ENCODE measurements around the gene CCNY.

The CCNY gene

GRCh38 chr10:35575640-35576039 lies 239.3 kb downstream of the CCNY start:
- DNase-seq (ENCODE audit: low read depth): no peak
- H3K4me3 ChIP-seq (ENCODE audit: low read depth, low read length): no peak overlapping the region
- in situ Hi-C loops (cut with HindIII; ENCODE audit: low sequenced_read_pairs): no loop called here
- no peak for TF ChIP-seq CTCF (IDR thresholded peaks at IDR 0.05; ENCODE audit: low read depth, low read length, missing control alignments)

GRCh38 chr10:35576730-35577129 lies 240.4 kb downstream of the CCNY start:
- DNase-seq (ENCODE audit: low read depth): no peak
- in situ Hi-C loops (cut with HindIII; ENCODE audit: low sequenced_read_pairs): no loop called here
- H3K4me3 ChIP-seq (ENCODE audit: low read depth, low read length): no peak overlapping the region
- no peak for TF ChIP-seq CTCF (IDR thresholded peaks at IDR 0.05; ENCODE audit: low read depth, low read length, missing control alignments)

GRCh38 chr10:35577926-35578617 lies 241.8 kb downstream of the CCNY start:
- no peak overlapping the region for H3K4me3 ChIP-seq (ENCODE audit: low read depth, low read length)
- no peak for TF ChIP-seq CTCF (IDR thresholded peaks at IDR 0.05; ENCODE audit: low read depth, low read length, missing control alignments)
- DNase-seq (ENCODE audit: low read depth): no peak
- in situ Hi-C loops (cut with HindIII; ENCODE audit: low sequenced_read_pairs): no loop called here

- H3K4me3 ChIP-seq (ENCODE audit: low read depth, low read length): no peak overlapping the region
- TF ChIP-seq CTCF (IDR thresholded peaks at IDR 0.05; ENCODE audit: low read depth, low read length, missing control alignments): no peak
- DNase-seq (ENCODE audit: low read depth): no peak
- in situ Hi-C loops (cut with HindIII; ENCODE audit: low sequenced_read_pairs): no loop called here
These were observed 242.3 kb downstream of the CCNY start for GRCh38 chr10:35578618-35578956.

- DNase-seq (ENCODE audit: low read depth): no peak
- in situ Hi-C loops (cut with HindIII; ENCODE audit: low sequenced_read_pairs): no loop called here
- no peak for TF ChIP-seq CTCF (IDR thresholded peaks at IDR 0.05; ENCODE audit: low read depth, low read length, missing control alignments)
- H3K4me3 ChIP-seq (ENCODE audit: low read depth, low read length): no peak overlapping the region
These were observed 242.8 kb downstream of the CCNY start for GRCh38 chr10:35579116-35579515.

- no peak overlapping the region for H3K4me3 ChIP-seq (ENCODE audit: low read depth, low read length)
- in situ Hi-C loops (cut with HindIII; ENCODE audit: low sequenced_read_pairs): no loop called here
- DNase-seq (ENCODE audit: low read depth): no peak
- no peak for TF ChIP-seq CTCF (IDR thresholded peaks at IDR 0.05; ENCODE audit: low read depth, low read length, missing control alignments)
These were observed 243.6 kb downstream of the CCNY start for GRCh38 chr10:35579726-35580422.
